ENCODE measurements around the gene RIT1. TPM values are rescaled to one million over a fixed set of nuclear protein-coding genes. Genes with fewer than 3 reads are reported as not detected.
"Not testable (repeated sequence)": the region's sequence is repeated elsewhere in the genome, so short reads cannot be mapped to it uniquely, and the experiment has no call there.

The RIT1 gene
- total and polyA plus RNA-seq, 2 of the 13 experiments (the other 11 are each of a cell fraction or from before 2014, with no cell fraction given): 12.2 to 32.2 TPM

GRCh38 chr1:155897746-155898145 lies 13.4 kb downstream of the RIT1 start:
- FAIRE-seq (no peak), ATAC-seq (no peak), DNase-seq (ENCODE audit: low spot score) (no peak)
- 100% methylated on average over 1 of the region's 1 CpG for WGBS (ENCODE audit: low lambda C conversion rate)
- TF ChIP-seq, protein P1, sequence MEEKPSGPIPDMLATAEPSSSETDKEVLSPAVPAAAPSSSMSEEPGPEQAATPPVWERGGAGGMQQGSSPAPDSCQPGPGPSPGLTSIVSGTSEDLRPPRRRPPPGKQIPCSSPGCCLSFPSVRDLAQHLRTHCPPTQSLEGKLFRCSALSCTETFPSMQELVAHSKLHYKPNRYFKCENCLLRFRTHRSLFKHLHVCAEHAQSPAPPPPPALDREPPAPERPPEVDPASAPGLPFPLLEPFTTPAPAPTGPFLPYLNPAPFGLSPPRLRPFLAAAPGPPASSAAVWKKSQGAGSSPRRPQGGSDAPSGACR (CRISPR knock-in tag; IDR thresholded peaks at IDR 0.05): no peak
- no peak for TF ChIP-seq HOXD1 (CRISPR knock-in tag; IDR thresholded peaks at IDR 0.05)
- TF ChIP-seq ZNF264 (CRISPR knock-in tag; IDR thresholded peaks at IDR 0.05): no peak
- TF ChIP-seq, protein P2, sequence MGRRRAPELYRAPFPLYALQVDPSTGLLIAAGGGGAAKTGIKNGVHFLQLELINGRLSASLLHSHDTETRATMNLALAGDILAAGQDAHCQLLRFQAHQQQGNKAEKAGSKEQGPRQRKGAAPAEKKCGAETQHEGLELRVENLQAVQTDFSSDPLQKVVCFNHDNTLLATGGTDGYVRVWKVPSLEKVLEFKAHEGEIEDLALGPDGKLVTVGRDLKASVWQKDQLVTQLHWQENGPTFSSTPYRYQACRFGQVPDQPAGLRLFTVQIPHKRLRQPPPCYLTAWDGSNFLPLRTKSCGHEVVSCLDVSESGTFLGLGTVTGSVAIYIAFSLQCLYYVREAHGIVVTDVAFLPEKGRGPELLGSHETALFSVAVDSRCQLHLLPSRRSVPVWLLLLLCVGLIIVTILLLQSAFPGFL (CRISPR knock-in tag; IDR thresholded peaks at IDR 0.05): no peak
- TF ChIP-seq ZNF781 (CRISPR knock-in tag; IDR thresholded peaks at IDR 0.05; ENCODE audit: borderline replicate concordance, not compliant biosample characterization): no peak
- H3K27ac ChIP-seq (ENCODE audit: extremely low read length, insufficient read depth, low read length): no peak overlapping the region
- H4K20me1 ChIP-seq (ENCODE audit: insufficient read depth, low read length): no peaks in the 10 kb centered on the region
- no peaks in the 10 kb centered on the region for H3K27me3 ChIP-seq (ENCODE audit: control insufficient read depth in 1 of 2, insufficient read depth in 2 of 2, low read length in 2 of 2)
- in situ Hi-C loops (cut with HindIII; ENCODE audit: extremely low pct_ligation_motif_present, low pct_unique_long_range_greater_than_20kb): no loop called here
- H3K4me2 ChIP-seq (ENCODE audit: low read depth, low read length): no peak overlapping the region
- H2AFZ ChIP-seq (ENCODE audit: low read length): no peak overlapping the region
- no peak overlapping the region for H3K9ac ChIP-seq (ENCODE audit: insufficient read depth, low read depth, low read length)
- POLR2A ChIA-PET: no interaction called here
- intact Hi-C loops (cut with micrococcal nuclease; ENCODE audit: unreplicated experiment): loop anchor here (10.0 kb wide), 1 partner anchor 1517 kb away; no protein-coding TSS in a partner anchor
- peaks cover 8 to 22% of the 10 kb centered on the region in 2 experiments; a peak in 4 of 5 replicates for H3K36me3 ChIP-seq (replicated peaks in 1 of 2; ENCODE audit: control insufficient read depth in 1 of 2, insufficient read depth in 2 of 2, low read length in 2 of 2)
- no peaks in the 10 kb centered on the region for H3K79me2 ChIP-seq (ENCODE audit: insufficient read depth, low read length)
- no peaks in the 10 kb centered on the region for H3K9me3 ChIP-seq (ENCODE audit: low read length)
- H3K4me3 ChIP-seq (replicated peaks in 1 of 3; ENCODE audit: insufficient read depth in 1 of 3, low read depth in 2 of 3, low read length in 3 of 3): no peak overlapping the region
- CTCF ChIA-PET (ENCODE audit: low intra/inter-chr PET ratio, low total read pairs): no interaction called here
- no TSS peak for BruUV-seq (replicated peaks)
- H3K4me1 ChIP-seq (ENCODE audit: insufficient read depth, low read length): peaks cover 15% of the 10 kb centered on the region

DNA sequence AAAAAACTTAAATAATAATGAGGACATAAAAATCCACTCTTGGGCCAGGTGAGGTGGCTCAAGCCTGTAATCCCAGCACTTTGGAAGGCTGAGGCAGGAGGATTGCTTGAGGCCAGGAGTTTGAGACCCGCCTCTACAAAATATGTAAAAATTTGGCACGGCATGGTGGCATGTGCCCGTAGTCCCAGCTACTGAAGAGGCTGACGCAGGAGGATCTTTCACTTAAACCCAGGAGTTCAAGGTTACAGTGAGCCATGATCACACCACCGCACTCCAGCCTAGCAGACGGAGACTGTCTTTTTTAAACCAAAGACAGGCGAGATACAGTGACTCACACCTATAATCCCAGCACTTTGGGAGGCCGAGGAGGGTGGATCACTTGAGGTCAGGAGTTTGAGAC lies 14.7 kb downstream of the RIT1 start:
- H3K9ac ChIP-seq (ENCODE audit: insufficient read depth, low read depth, low read length); ATAC-seq; in situ Hi-C loops (cut with HindIII; ENCODE audit: extremely low pct_ligation_motif_present, low pct_unique_long_range_greater_than_20kb); H3K27ac ChIP-seq (ENCODE audit: extremely low read length, insufficient read depth, low read length); H3K79me2 ChIP-seq (ENCODE audit: insufficient read depth, low read length); H4K20me1 ChIP-seq (ENCODE audit: insufficient read depth, low read length); H3K4me2 ChIP-seq (ENCODE audit: low read depth, low read length); H3K9me3 ChIP-seq (ENCODE audit: low read length); H2AFZ ChIP-seq (ENCODE audit: low read length); POLR2A ChIA-PET; FAIRE-seq; BruUV-seq (replicated peaks); H3K4me3 ChIP-seq (replicated peaks in 1 of 3; ENCODE audit: insufficient read depth in 1 of 3, low read depth in 2 of 3, low read length in 3 of 3); H3K27me3 ChIP-seq (ENCODE audit: control insufficient read depth in 1 of 2, insufficient read depth in 2 of 2, low read length in 2 of 2); DNase-seq (ENCODE audit: low spot score); CTCF ChIA-PET (ENCODE audit: low intra/inter-chr PET ratio, low total read pairs): not testable (repeated sequence)
- intact Hi-C loops (cut with micrococcal nuclease; ENCODE audit: unreplicated experiment): loop anchor here (10.0 kb wide), 1 partner anchor 1518 kb away; no protein-coding TSS in a partner anchor
- H3K4me1 ChIP-seq (ENCODE audit: insufficient read depth, low read length): peaks cover 22% of the 10 kb centered on the region
- H3K36me3 ChIP-seq (replicated peaks in 1 of 2; ENCODE audit: control insufficient read depth in 1 of 2, insufficient read depth in 2 of 2, low read length in 2 of 2): peaks cover 8 to 19% of the 10 kb centered on the region in 2 experiments; a peak in 4 of 5 replicates
- 98% methylated on average over 7 of the region's 8 CpGs for WGBS (ENCODE audit: low lambda C conversion rate)
